GM18505 (cell line): ENCODE data around the gene SLC13A5.

Experiments used
- ATAC-seq: cut with Tn5 transposase; IDR thresholded peaks from one replicate; pipeline ENCODE4 v1.9.1; 2021; ENCODE audit not compliant: unreplicated experiment
- POLR2A ChIP-seq: IDR thresholded peaks from 4 replicates; pipeline ENCODE4 v1.6.1; 2011; ENCODE audit warnings: borderline replicate concordance; ENCODE audit not compliant: insufficient read depth, insufficient read length; ENCODE audit errors: extremely low read depth

The SLC13A5 gene

GRCh38 chr17:6639586-6640535 is 73.3 kb downstream of the SLC13A5 start:
- TF ChIP-seq POLR2A: no peak
- no peak for ATAC-seq

- ATAC-seq: no peak
- TF ChIP-seq POLR2A: no peak
These were observed 74.1 kb downstream of the SLC13A5 start for GRCh38 chr17:6639014-6639585.

GRCh38 chr17:6638046-6638908 is 74.9 kb downstream of the SLC13A5 start:
- no peak for ATAC-seq
- TF ChIP-seq POLR2A: no peak

- TF ChIP-seq POLR2A: no peak
These were observed 75.7 kb downstream of the SLC13A5 start for GRCh38 chr17:6637458-6637840.

GRCh38 chr17:6636616-6637457 is 76.3 kb downstream of the SLC13A5 start:
- no peak for TF ChIP-seq POLR2A
- ATAC-seq: no peak

More at GRCh38 chr17:6637458-6637840, 75.7 kb downstream of the SLC13A5 start:
- no peak for ATAC-seq

- ATAC-seq: no peak
- no peak for TF ChIP-seq POLR2A
These were observed 77.1 kb downstream of the SLC13A5 start for GRCh38 chr17:6636105-6636504.
